ENCODE results near the gene NCK2. TPM values are rescaled to one million over a fixed set of nuclear protein-coding genes. Genes with fewer than 3 reads are reported as not detected.

NCK2 gene
- polyA plus RNA-seq, 1 of the 3 experiments (the other 2 are of a cell fraction): 42.8 TPM

GRCh38 chr2:105731511-105731910 is 13.2 kb upstream of the NCK2 start:
- Histone ChIP-seq H3K27me3 (ENCODE audit: insufficient read depth) (no peaks in the 10 kb centered on the region), H3K27ac (ENCODE audit: low read depth in 2 of 2, low read length in 1 of 2) (no peak overlapping the region), H3K9me2 (no peaks in the 10 kb centered on the region), H2AFZ (ENCODE audit: low read depth) (no peak overlapping the region), H3K4me1 (ENCODE audit: control insufficient read depth in 1 of 2, insufficient read depth in 2 of 2, low read depth in 1 of 2, low read length in 1 of 2) (0 out of 4 replicates have a peak, but pooled peaks cover 0 to 3% of the 10 kb centered on the region in 2 experiments), H3K4me2 (no peak overlapping the region), H3F3A (replicated peaks; ENCODE audit: insufficient read depth) (no peaks in the 10 kb centered on the region), H3K9me3 (no peaks in the 10 kb centered on the region), H3K79me2 (ENCODE audit: insufficient read depth) (no peaks in the 10 kb centered on the region), H4K20me1 (ENCODE audit: insufficient read depth) (no peaks in the 10 kb centered on the region), H3K36me3 (replicated peaks in 1 of 2; ENCODE audit: control insufficient read depth in 1 of 2, insufficient read depth in 2 of 2, low read length in 1 of 2) (no peaks in the 10 kb centered on the region), H3K9ac (no peak overlapping the region), H3K4me3 (ENCODE audit: low read depth in 2 of 2, low read length in 1 of 2) (no peak overlapping the region)
- CTCF ChIA-PET: interaction anchor here (1.0 kb wide), 1 partner anchor 61 kb away, joined by 3 read pairs; no protein-coding TSS in a partner anchor
- TF ChIP-seq FOXJ3 (CRISPR knock-in tag; IDR thresholded peaks at IDR 0.05) (no peak), RXRA (IDR thresholded peaks at IDR 0.05; ENCODE audit: borderline replicate concordance, low read depth) (no peak), TAF1 (IDR thresholded peaks at IDR 0.05; ENCODE audit: borderline replicate concordance, low read depth, low read length) (no peak), ELF1 (IDR thresholded peaks at IDR 0.05) (no peak), JUND (IDR thresholded peaks at IDR 0.05) (no peak), POLR2AphosphoS5 (IDR thresholded peaks at IDR 0.05; ENCODE audit: low read depth, low read length) (no peak), YY1 (IDR thresholded peaks at IDR 0.05; ENCODE audit: low read depth) (no peak), MXI1 (IDR thresholded peaks at IDR 0.05; ENCODE audit: low read depth, low read length) (no peak)
- TF ChIP-seq, protein P1, sequence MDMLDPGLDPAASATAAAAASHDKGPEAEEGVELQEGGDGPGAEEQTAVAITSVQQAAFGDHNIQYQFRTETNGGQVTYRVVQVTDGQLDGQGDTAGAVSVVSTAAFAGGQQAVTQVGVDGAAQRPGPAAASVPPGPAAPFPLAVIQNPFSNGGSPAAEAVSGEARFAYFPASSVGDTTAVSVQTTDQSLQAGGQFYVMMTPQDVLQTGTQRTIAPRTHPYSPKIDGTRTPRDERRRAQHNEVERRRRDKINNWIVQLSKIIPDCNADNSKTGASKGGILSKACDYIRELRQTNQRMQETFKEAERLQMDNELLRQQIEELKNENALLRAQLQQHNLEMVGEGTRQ (IDR thresholded peaks at IDR 0.05; ENCODE audit: borderline replicate concordance, low read depth, low read length): no peak
- no peak for DNase-seq
- WGBS (ENCODE audit: low lambda C conversion rate): 62% methylated on average over 4 of the region's 4 CpGs
- POLR2A ChIA-PET: no interaction called here

DNA sequence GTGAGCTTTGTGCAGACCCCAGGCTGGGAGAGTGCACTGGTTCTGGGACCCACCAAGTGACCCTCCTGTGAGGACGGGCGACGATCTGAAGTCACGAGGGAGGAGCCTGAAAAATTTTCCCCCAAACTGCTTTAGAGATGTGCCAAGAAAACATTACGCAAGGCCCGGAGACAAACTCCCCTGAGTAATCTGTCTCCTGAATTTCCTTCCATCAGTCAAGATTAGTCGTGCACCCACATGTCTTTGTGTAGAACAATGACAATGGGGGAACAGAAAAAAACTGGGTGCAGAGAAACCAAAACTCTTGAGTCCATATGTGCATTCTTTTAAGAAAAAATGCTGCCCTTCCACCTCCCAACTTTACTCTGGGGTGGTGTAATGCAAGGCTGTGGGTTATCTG is 12.6 kb upstream of the NCK2 start:
- H3F3A ChIP-seq (replicated peaks; ENCODE audit: insufficient read depth): no peaks in the 10 kb centered on the region
- H2AFZ ChIP-seq (ENCODE audit: low read depth): no peak overlapping the region
- no peaks in the 10 kb centered on the region for H3K27me3 ChIP-seq (ENCODE audit: insufficient read depth)
- ChIA-PET POLR2A (no interaction called here), CTCF (interaction anchor here (1.0 kb wide), 1 partner anchor 62 kb away, joined by 3 read pairs; no protein-coding TSS in a partner anchor)
- H3K4me3 ChIP-seq (ENCODE audit: low read depth in 2 of 2, low read length in 1 of 2): no peak overlapping the region
- H3K9me3 ChIP-seq: no peaks in the 10 kb centered on the region
- no peak for DNase-seq
- 0 out of 4 replicates have a peak, but pooled peaks cover 0 to 3% of the 10 kb centered on the region in 2 experiments for H3K4me1 ChIP-seq (ENCODE audit: control insufficient read depth in 1 of 2, insufficient read depth in 2 of 2, low read depth in 1 of 2, low read length in 1 of 2)
- H3K4me2 ChIP-seq: no peak overlapping the region
- H3K9me2 ChIP-seq: no peaks in the 10 kb centered on the region
- TF ChIP-seq NRF1 (IDR thresholded peaks at IDR 0.05; ENCODE audit: low read depth, low read length) (no peak), EZH2phosphoT487 (IDR thresholded peaks at IDR 0.05; ENCODE audit: borderline replicate concordance, low read depth) (no peak), SMC3 (IDR thresholded peaks at IDR 0.05; ENCODE audit: low read depth, low read length) (no peak), IRF3 (IDR thresholded peaks at IDR 0.05; ENCODE audit: low read depth, low read length) (no peak), FOXJ3 (CRISPR knock-in tag; IDR thresholded peaks at IDR 0.05) (no peak), NFIC (IDR thresholded peaks at IDR 0.05; ENCODE audit: borderline replicate concordance) (no peak)
- TF ChIP-seq, protein P2, sequence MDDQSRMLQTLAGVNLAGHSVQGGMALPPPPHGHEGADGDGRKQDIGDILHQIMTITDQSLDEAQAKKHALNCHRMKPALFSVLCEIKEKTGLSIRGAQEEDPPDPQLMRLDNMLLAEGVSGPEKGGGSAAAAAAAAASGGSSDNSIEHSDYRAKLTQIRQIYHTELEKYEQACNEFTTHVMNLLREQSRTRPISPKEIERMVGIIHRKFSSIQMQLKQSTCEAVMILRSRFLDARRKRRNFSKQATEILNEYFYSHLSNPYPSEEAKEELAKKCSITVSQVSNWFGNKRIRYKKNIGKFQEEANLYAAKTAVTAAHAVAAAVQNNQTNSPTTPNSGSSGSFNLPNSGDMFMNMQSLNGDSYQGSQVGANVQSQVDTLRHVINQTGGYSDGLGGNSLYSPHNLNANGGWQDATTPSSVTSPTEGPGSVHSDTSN (IDR thresholded peaks at IDR 0.05): no peak
- TF ChIP-seq, protein P1 (IDR thresholded peaks at IDR 0.05; ENCODE audit: borderline replicate concordance, low read depth, low read length): no peak
- H3K9ac ChIP-seq: no peak overlapping the region
- H4K20me1 ChIP-seq (ENCODE audit: insufficient read depth): no peaks in the 10 kb centered on the region
- no peaks in the 10 kb centered on the region for H3K36me3 ChIP-seq (replicated peaks in 1 of 2; ENCODE audit: control insufficient read depth in 1 of 2, insufficient read depth in 2 of 2, low read length in 1 of 2)
- H3K27ac ChIP-seq (ENCODE audit: low read depth in 2 of 2, low read length in 1 of 2): no peak overlapping the region
- H3K79me2 ChIP-seq (ENCODE audit: insufficient read depth): no peaks in the 10 kb centered on the region
- 70% methylated on average over 7 of the region's 7 CpGs for WGBS (ENCODE audit: low lambda C conversion rate)

All from SK-N-SH (cell line).